HS-27A (cell line): ENCODE measurements around the gene MSN.

Experiments used
- DNase-seq: peaks from one replicate; pipeline ENCODE4 v3.0.0-alpha.2; 2012; ENCODE audit warnings: low read depth, missing footprints

The MSN gene

GRCh38 chrX:65674204-65674893 is 6.9 kb downstream of the MSN start:
- no peak for DNase-seq

- peak; percentile 75 for DNase-seq
Observed at GRCh38 chrX:65677954-65678469, 10.6 kb downstream of the MSN start.

GRCh38 chrX:65679071-65679540 is 11.7 kb downstream of the MSN start:
- DNase-seq, result no peak

- no peak for DNase-seq
Observed at GRCh38 chrX:65681810-65682209, 14.4 kb downstream of the MSN start.

GRCh38 chrX:65685112-65685511 is 17.7 kb downstream of the MSN start:
- DNase-seq, result no peak

GRCh38 chrX:65686236-65686635 is 18.8 kb downstream of the MSN start:
- no peak for DNase-seq

- DNase-seq, result no peak
Observed at GRCh38 chrX:65687367-65687766, 19.9 kb downstream of the MSN start.

- no peak for DNase-seq
Observed at GRCh38 chrX:65688403-65688871, 21.0 kb downstream of the MSN start.

GRCh38 chrX:65689377-65689776 is 21.9 kb downstream of the MSN start:
- DNase-seq, result no peak

- DNase-seq, result no peak
Observed at GRCh38 chrX:65690057-65690855, 22.8 kb downstream of the MSN start.

GRCh38 chrX:65695849-65696449 is 28.5 kb downstream of the MSN start:
- DNase-seq, result no peak

GRCh38 chrX:65696613-65697012 is 29.2 kb downstream of the MSN start:
- no peak for DNase-seq

- no peak for DNase-seq
Observed at GRCh38 chrX:65697211-65697641, 29.8 kb downstream of the MSN start.

GRCh38 chrX:65697915-65698796 is 30.7 kb downstream of the MSN start:
- DNase-seq, result no peak

GRCh38 chrX:65702956-65703355 is 35.5 kb downstream of the MSN start:
- no peak for DNase-seq

GRCh38 chrX:65705439-65705838 is 38.0 kb downstream of the MSN start:
- no peak for DNase-seq

GRCh38 chrX:65706041-65706828 is 38.8 kb downstream of the MSN start:
- DNase-seq, result peak; percentile 79

- DNase-seq, result no peak
Observed at GRCh38 chrX:65707151-65707550, 39.7 kb downstream of the MSN start.

GRCh38 chrX:65712005-65712806 is 44.8 kb downstream of the MSN start:
- DNase-seq, result no peak

- no peak for DNase-seq
Observed at GRCh38 chrX:65718538-65718937, 51.1 kb downstream of the MSN start.
